NCI-H146 (cell line): Measurements from ENCODE around the gene MED27.
"Not testable (repeated sequence)": the region's sequence is repeated elsewhere in the genome, so short reads cannot be mapped to it uniquely, and the experiment has no call there.

Experiments used
- DNase-seq: peaks from one replicate; lab custom pipeline; 2025; lab: John Stamatoyannopoulos, UW

The MED27 gene

DNA sequence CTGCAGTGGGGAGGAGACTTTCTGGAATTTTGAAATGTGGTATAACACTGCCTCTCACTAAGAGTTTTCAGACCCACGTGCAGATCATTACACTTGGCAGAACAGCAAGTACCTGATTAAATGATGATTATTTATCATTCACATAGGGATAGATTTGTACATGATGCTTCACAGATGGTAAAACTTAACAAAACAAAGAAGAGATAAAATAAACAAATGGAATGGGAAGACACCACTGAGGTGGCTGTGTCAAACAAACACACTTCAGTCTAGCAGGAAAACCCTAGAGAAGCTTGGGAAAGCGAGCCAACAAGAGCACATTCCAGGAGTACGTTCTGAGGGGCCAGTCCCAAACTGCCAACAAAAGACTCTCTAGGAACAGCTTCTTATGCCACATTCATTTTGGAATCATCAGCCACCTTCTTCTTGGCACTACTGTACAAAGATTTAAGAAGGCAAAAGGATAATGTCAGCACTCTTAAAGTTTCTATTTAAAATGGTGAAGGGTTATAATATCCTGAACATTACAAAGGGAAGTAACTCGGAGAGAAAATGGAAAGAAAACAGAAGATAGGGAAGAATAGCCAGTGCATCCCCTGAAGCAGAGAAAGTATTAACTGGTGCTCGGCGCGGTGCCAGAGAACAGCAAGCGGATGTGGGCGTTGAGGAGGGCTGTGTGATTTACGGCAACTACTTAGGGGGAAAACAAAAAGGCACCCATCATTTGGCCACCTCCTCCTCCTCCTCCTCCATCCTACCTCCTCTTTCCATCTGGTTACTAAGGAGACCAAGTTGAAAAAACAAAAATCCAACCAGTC is 1.6 kb downstream of the MED27 start:
- DNase-seq: no peak

DNA sequence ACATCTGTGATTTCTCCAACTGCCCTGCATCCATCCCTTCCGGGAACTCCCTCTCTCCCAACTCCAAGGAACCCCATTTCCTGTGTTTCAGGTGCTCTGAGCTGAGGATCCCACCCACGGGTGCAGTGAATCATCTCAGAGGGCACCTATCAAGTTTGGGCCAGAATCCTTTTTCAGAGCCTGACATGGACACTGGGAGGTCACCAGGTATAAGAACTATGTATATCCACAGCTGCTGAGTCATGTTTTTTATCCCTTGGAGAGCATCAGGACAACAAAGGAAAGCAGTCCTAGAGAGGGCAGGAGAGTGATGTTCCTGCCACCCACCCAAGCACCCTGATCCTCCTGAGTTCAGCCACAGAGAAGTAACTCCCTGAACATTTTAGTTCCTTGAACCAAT is 3.8 kb downstream of the MED27 start:
- DNase-seq: no peak

DNA sequence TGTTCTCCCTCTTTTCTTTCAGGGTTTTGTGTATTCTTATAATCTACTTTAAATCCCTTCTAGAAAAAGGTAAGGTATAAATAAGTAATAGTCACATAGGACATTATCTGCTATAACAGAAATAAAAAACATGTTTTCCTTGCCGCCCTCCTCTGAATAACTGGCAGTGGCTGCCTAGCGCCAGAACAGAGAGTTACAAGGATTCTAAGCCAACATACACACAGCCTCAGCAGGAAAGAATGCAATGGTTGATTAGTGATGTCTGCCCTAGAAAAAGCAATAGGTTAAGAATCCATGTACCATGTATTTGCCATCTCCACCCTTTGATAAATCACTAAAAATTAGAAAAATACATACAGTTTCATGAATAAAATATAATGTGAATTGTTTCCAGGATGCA is 4.9 kb downstream of the MED27 start:
- DNase-seq: no peak

DNA sequence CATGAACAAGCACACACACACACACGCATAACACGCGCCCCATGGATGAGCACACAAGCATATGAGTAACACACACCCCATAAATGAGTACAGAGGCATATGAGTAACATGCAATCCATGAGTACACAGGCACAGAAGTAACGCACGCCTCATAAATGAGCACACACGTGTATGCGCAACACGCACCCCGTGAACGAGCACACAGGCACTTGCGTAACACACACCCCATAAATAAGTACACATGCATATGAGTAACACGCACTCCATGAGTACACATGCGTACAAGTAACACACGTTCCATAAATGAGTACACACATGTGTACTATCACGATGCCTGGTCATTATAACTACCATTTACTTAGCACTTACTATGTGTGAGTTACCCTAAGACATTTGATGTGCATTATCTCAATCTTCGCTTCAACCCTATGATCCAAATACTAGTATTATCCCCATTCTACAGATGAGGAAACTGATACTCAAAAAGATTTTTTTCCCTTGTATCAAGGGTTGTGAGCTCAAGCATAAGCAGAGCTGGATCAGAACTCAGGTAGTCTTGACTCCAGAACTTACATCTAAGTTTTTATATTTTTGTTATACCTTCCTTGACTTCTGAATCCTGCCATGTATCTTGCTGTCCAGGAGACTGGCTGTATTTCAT is 7.7 kb downstream of the MED27 start:
- DNase-seq: no peak

DNA sequence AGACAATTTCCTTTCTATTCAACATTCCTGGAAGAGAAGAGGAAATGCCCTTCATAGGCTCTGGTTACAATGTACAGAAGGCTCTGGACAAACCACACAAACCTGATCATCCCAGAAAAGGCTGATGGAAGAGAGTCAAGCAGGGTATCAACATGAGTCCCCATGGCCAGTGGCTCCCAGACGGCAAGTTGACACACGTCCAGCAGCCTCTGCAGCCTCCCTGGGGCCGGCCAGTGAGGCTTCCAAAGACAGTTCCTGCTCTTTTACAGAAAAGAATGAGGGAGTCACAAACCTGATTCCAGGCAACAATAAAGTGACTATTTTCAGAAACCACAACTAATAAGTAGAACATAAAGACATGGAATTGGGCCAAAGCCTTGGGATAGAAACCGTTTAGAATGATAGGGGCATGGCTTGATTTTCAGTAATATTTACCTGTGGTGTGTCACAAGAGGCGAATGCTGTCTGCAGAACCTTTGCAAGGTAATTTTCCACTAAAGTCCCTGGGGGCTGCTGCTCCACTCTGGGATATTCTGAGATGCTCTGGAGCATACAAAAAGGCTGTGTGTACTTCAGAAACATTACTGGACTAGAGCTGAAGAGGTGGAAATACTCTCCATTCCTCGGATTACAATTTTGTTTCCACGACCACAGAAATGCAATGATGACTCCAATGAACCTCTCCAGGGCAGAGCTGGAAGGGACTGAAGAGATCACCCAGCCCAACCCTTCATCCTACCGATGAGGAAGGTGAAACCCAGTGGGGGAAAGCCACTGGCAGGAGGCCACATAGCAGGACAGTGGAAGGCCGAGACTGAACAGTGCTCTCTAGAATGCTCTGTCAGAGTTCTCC is 10.4 kb downstream of the MED27 start:
- DNase-seq: no peak

DNA sequence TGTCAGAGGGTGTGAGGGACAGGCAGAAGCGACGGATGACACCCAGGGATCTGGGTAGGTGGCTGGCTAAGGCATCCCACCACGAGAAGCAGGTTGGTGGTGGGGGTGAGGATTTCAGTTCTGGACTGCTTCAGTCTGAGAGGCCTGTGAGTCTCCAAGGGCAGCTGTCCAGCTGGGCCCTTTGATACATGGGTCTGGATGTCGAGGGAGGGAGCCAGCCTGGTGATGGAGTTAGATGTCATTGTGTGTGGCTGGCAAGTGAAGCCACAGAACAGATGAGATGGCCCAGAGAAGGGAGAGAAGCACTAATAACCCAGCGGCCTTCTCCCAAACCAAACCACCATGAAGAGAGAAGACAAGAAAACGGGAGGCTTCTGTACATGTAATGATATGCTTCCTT is 11.1 kb downstream of the MED27 start:
- DNase-seq: no peak

DNA sequence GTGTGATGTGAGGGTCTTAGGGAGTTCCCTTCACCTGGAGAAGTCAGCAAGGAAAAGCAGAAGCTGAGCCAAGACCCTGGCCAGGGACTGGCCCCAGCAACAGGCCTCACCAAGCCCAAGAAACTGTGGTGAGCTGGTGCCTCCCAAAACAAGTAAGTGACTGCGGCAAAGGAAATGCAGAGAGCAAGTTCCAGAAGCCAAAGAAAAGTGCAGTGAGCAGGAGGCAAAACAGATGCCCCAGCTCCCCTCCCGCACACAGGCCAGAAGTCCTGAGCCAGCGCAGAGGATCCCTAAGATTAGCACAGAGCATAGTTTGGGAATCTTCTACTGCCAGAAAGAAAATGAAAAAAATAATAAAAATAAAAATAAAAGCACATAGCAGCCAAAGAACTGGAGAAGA is 13.2 kb downstream of the MED27 start:
- DNase-seq: no peak

DNA sequence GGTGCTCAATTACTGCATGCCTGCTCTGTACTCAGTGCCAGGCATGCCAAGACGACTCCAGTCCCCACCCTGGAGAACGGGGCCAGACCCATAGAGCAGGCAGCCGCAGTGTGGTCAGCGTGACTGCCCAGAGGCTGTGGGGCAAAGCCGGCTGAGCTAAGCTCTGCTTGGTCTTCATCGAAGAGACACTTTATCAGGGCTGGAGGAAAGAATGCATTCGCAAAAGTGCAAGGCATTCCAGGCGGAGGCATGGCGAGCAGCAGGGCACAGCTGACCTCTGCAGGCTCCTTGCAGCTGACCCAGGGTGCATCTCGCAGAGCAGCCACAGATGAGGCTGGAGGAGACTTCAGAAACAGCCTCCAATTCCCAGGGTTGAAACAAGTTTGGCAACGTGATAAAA is 13.6 kb downstream of the MED27 start:
- DNase-seq: no peak

DNA sequence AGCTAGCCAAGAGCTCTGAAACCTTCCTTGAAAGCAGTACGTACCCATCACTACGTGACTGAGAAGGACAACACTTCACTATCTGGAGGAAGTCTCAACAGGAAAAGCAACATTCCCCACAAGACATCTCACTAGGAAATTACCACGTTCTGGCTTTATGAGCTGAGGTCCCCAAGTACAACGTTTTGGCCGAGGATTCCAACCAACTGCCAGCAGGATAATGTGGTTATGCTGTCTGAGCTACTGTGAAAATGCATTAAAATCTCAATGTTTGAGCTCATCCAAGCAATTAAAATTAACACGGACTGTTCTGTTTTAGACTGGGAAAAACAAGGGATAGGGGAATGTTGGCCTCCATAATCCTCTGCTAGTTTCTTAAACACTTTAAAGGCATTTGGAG is 16.4 kb downstream of the MED27 start:
- DNase-seq: no peak

DNA sequence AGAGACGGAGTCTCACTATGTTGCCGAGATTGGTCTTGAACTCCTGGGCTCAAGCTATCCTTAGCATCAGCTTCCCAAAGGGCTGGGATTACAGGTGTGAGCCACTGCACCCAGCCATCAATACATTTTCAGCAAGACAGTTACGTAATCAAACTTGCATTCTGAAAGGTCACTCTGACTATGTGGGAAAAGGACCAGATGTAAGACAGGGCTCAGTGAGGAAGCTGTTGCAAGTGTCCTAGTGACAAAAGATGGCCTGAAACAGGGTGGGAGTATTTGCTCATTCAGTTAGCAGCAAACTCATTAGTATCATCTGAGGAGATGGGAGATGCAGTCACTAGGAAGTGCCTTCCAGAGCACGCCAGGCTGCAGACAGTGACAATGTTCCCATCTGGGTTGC is 16.9 kb downstream of the MED27 start:
- DNase-seq: no peak

DNA sequence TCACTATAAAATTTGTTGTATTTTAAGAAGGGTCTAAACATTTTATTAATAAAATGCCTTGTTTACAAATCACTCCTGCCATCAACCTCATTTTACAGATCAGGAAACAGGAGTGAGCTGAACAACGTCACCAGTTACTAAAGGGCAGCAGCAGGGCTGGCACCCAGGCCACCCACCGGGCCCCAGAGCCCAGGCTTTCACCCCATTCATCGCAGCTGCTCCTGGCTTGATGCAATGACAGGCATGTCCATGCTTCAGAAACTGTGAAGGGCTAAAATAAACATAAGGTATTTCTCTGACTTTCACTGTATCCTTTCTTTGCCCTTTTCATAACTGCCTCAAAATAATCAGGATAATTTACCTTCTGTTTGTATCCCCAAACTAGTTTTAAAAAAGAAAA is 18.1 kb downstream of the MED27 start:
- DNase-seq: no peak

DNA sequence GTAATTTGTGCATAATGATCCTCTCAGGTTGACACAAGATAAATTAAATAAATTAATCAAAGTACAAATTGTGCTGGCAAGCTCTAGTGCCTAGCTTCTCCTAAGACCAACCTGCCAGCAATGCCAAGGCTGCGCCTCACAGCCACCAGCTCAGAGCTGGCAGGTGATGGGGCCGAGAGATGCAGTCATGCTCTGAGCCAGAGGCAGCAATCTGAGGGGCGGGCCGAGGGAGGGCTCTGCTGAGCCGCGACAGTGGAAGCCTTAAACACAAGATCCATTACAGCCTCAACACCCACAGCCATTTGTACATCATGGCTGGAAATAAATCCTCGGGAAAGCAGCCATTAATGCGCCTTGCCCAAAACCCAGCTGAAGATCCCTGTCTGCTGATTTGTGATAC is 20.3 kb downstream of the MED27 start:
- no peak for DNase-seq

DNA sequence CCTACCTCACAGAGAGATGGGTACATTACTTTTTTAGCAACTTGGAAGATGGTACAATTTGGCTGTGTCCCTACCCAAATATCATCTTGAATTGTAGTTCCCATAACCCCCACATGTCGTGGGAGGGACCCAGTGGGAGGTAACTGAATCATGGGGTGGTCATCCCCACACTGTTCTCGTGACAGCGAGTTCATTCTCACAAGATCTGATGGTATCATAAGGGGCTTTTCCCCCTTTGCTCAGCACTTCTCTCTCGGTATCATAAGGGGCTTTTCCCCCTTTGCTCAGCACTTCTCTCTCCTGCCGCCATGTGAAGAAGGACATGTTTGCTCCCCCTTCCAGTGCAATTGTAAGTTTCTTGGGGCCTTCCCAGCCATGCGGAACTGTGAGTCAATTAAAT is 21.4 kb downstream of the MED27 start:
- DNase-seq: not testable (repeated sequence)

DNA sequence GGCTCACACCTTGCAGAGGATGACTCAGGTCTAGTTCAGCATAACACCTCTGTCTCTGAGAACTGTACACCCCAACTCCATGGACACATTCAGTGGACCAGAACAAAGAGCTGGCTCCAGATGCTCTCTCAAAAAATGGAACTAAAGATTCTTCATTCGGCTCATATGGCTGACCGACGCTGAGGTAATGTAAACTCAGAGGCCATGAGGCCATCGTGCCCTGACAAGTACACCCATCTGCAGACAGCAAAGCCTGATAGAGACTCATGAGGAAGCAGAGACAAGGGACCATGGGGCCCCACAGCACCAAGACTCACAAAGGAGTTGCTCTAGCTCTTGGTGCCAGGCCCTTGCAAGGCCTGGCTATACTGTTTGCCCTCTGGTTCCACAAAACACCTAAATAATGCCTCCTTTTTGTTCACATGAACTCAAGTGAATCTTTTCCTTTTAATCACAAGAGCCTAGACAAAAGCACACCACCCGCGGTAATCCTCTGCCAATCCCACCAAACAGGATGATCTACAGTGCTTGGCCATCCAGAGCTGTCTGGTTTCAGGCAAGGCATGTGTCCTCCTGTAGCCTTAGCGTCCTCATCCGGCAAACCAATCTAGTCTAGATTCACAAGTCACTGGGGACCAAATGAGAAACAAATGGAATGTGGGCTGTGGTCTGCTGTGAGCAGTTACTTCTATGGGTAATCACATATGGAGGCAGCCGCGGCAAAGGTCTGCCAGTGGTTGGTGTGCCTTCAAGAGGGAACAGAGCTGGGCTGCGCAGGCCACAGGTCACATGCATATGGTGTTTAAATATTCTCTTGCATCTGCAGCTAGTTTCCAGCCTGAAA is 22.7 kb downstream of the MED27 start:
- no peak for DNase-seq

DNA sequence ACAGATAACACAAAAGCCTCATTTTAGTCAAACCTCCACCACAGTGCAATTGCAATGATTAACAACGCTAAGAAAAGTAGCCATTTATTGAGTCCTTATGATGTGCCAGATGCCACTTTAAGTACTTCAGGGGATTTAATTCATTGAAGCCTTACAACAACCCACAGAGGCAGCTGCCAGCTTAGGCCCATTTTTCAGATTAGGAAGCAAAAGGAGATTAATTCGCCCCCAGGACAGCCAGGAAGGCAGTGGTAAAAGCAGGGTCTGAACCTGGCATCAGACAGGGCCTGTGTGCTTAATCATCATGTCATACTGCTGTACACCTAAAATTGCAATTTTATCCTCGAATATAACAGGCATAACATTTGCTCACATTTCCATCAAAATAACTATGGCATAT is 23.9 kb downstream of the MED27 start:
- no peak for DNase-seq

DNA sequence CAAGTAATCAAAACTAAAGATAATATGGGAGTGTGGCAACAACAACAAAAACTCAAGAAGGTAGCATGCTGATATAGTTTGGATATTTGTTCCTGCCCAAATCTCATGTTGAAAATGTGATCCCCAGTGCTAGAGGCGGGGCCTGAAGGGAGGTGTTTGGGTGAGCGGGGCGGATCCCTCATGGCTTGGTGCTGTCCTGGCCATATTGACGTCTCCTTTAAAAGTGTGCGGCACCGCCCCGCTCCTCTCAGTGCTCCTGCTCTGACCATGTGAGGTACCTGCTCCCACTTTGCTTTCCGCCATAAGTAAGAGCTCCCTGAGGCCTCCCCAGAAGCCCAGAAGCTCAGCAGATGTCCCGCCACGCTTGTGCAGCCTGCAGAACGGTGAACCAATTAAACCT is 25.6 kb downstream of the MED27 start:
- no peak for DNase-seq

DNA sequence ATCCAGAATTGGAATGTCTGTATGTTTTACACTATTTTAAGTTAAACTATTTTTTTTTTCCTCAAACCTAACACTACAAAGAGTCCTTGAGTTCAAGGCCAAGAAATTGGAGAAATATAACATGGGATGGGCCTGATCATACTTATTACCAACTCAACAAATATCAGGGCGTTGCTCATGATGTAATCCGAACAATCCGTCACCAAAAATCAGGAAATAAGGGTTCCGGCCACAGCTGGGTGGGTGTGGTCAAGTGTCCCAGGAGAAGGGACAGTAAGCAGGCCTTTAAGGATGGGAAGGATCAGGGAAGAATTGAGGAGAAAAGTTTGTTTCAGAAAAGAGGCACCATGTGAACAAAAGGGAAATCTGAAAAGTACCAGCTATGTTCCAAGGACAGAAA is 29.8 kb downstream of the MED27 start:
- DNase-seq: no peak

DNA sequence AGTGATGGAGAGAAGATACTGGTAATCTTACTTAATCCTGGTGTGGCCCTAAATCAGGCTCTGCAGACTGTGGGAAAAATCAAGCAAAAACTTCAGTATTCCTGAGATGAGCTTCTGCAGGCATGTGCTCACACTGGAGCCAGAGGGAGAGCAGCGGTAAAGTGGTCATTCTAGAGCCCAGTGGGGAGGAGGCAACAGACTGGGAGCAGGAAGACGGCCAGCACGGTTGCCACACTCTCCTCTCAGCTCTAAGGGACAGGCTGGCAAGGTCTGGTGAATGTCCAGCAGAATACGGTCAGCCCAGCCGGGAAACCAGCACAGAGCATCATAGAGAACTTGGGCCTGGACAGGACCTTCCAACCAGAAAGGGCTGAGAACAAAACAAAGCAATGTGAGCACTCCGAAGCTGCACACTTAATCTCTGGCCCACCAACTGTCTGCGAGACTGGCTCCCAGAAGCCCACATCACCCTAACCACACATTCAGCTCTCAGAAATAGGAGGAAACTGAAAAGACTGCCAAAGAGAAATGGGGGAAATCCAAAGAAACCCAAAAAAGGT is 30.3 kb downstream of the MED27 start:
- DNase-seq: no peak

DNA sequence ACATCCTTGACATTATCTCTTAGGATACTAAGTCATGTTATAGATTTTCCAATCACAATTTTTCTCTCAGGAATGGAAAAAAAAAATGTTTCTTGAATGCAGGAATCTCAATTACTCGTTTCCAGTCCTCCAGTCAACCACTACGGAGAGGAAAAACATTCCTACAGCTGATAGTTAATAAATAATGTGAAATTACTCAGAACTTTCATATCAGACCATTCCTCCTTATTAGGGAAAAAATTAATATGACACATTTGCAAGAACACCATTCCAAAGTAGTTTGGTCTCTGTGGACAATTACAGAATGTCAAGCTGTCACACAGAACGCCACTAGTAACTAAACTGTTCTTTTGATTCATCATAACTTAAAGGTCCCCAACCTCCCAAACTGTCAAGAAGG is 31.5 kb downstream of the MED27 start:
- no peak for DNase-seq

DNA sequence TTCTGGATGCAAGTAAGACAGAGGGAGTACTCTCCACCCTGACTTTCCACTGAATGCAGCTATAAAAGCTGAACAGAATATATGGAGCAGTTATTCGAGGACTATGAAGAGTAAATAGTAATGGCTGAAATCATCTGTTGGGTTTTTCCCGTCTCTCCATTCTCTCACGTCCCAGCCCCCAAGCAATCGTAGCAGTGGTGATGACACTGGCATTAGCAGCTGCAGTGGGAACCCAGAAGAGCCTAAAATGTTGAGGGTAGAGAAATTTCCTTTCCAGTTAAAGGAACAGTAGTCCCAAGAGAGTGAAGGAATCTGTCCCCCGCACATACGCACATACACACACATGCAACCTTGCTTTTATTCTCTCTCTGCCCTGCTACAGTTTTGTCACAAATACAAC is 33.2 kb downstream of the MED27 start:
- DNase-seq: no peak

DNA sequence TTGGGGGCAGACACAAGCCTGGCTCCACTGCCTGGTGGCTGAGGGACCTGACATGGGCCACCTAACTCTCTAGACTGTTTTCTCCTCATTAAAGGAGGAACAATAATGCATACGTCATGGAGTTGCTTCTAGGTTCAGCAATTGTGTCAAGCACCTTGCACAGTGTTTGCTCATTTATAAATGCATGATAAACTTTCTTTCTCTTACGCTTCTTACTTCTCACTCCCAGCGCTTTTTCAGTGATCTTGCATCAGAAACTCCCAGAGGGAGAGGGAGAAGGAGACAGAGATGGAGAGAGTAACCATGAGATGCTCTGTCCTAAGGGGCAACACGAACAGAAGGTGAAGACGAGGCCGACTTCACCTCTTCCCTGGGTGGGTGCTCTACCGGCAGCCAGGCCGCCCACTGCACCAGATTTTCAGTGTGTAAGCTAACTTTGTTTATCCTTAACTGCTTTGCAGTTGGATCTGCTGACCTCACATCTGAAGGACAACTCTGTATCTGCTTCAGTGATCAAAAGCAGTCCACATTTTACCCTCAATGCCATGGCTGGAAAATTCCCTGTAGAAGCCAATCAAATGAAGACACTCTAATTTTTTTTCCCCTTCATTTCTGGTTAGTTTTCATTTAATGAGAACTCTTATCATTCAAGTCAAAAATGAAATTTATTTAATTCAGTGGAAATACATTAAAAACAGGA is 35.3 kb downstream of the MED27 start:
- DNase-seq: no peak
